H1 (cell line): Measurements from ENCODE around the gene OGDH. TPM values are rescaled to one million over a fixed set of nuclear protein-coding genes. Genes with fewer than 3 reads are reported as not detected.

Experiments used
- CTCF ChIA-PET: fragments of 300-600 bp; sonication (Branson Sonifier 250); formaldehyde crosslinking; loops from one replicate; lab custom pipeline; 2021; ENCODE audit not compliant: partially characterized antibody; lab: Charles Lee
- POLR2A ChIA-PET: fragments of 300-600 bp; sonication (Branson Sonifier 250); formaldehyde crosslinking; loops from one replicate; lab custom pipeline; 2021; ENCODE audit warnings: inconsistent platforms; ENCODE audit not compliant: partially characterized antibody; lab: Charles Lee
- DNase-seq, 2 experiments: peaks; one replicate each; pipeline versions ENCODE4 v3.0.0 to v3.0.0-alpha.2; 2010 to 2022; ENCODE audit warnings: low spot score in 2 of 2, low read depth in 1 of 2, mixed read lengths in 1 of 2
- FAIRE-seq: peaks from 2 replicates; lab custom pipeline; 2011; peaks lifted over from hg19 to GRCh38; lab: Jason Lieb, UNC
- H2AFZ ChIP-seq: 2 replicates; pipeline ENCODE4 v1.8.1; 2012; ENCODE audit warnings: low read length, inconsistent platforms
- H2AK5ac ChIP-seq: 2 replicates; pipeline ENCODE4 v1.6.1; 2013; ENCODE audit warnings: low read depth, low read length
- H2BK120ac ChIP-seq: replicated peaks from 2 replicates; pipeline ENCODE3; 2013; ENCODE audit warnings: low read depth, low read length, inconsistent platforms
- H2BK12ac ChIP-seq: 2 replicates; pipeline ENCODE4 v1.6.1; 2013; ENCODE audit warnings: low read depth, low read length
- H2BK15ac ChIP-seq: 2 replicates; pipeline ENCODE4 v1.6.1; 2013; ENCODE audit warnings: low read length
- H2BK20ac ChIP-seq: 2 replicates; pipeline ENCODE4 v1.6.1; 2013; ENCODE audit warnings: low read length
- H2BK5ac ChIP-seq: 2 replicates; pipeline ENCODE4 v1.6.1; 2013; ENCODE audit warnings: low read depth, low read length
- H3K14ac ChIP-seq: 2 replicates; pipeline ENCODE4 v1.6.1; 2013; ENCODE audit warnings: inconsistent platforms; ENCODE audit not compliant: insufficient read length
- H3K18ac ChIP-seq: 2 replicates; pipeline ENCODE4 v1.6.1; 2013; ENCODE audit warnings: low read length; ENCODE audit errors: extremely low read depth
- H3K23ac ChIP-seq: 2 replicates; pipeline ENCODE4 v1.6.1; 2013; ENCODE audit warnings: inconsistent platforms; ENCODE audit not compliant: insufficient read length
- H3K23me2 ChIP-seq: 2 replicates; pipeline ENCODE4 v1.6.1; 2013; ENCODE audit warnings: low read depth, low read length
- H3K27ac ChIP-seq: 2 replicates; pipeline ENCODE4 v1.6.1; 2011; ENCODE audit warnings: low read depth, low read length, inconsistent platforms
- H3K27me3 ChIP-seq, 4 experiments: replicated peaks in 1 of 4; 1 replicate in 1 of 4; 2 replicates in 3 of 4; pipeline versions ENCODE4 v1.6.1 to v1.8.1; 2011 to 2013; ENCODE audit warnings: low read length in 3 of 4, mild to moderate bottlenecking in 3 of 4, inconsistent platforms in 2 of 4, mixed read lengths in 2 of 4, moderate library complexity in 1 of 4; ENCODE audit not compliant: control insufficient read depth in 3 of 4, insufficient read depth in 3 of 4; ENCODE audit errors: extremely low read depth in 1 of 4
- H3K36me3 ChIP-seq, 4 experiments: 2 replicates each; pipeline versions ENCODE4 v1.6.1 to v1.8.1; 2011 to 2013; ENCODE audit warnings: mild to moderate bottlenecking in 4 of 4, low read length in 3 of 4, moderate library complexity in 2 of 4, control low read depth in 1 of 4, inconsistent platforms in 1 of 4; ENCODE audit not compliant: insufficient read depth in 4 of 4, control insufficient read depth in 2 of 4
- H3K4ac ChIP-seq: replicated peaks from 2 replicates; pipeline ENCODE3; 2013; ENCODE audit warnings: low read length, low read depth, mixed read lengths, inconsistent platforms; ENCODE audit not compliant: insufficient read length
- H3K4me1 ChIP-seq, 4 experiments: replicated peaks in 1 of 4; 1 replicate in 1 of 4; 2 replicates in 3 of 4; pipeline versions ENCODE4 v1.6.1 to v1.8.1; 2011 to 2013; ENCODE audit warnings: low read length in 3 of 4, inconsistent platforms in 2 of 4, mixed read lengths in 1 of 4; ENCODE audit not compliant: insufficient read depth in 4 of 4, control insufficient read depth in 3 of 4
- H3K4me2 ChIP-seq, 2 experiments: 2 replicates each; pipeline versions ENCODE4 v1.6.1 to v1.8.1; 2011 to 2013; ENCODE audit warnings: low read depth in 2 of 2, low read length in 2 of 2, control low read depth in 1 of 2, inconsistent platforms in 1 of 2, mild to moderate bottlenecking in 1 of 2; ENCODE audit not compliant: insufficient read depth in 1 of 2
- H3K4me3 ChIP-seq, 4 experiments: fragments of 200-600, 300-600 bp in 1 of 4; sonication (generic), shearing (Covaris generic), sonication (Bioruptor Twin) in 1 of 4; 2 replicates each; pipeline versions ENCODE4 v1.5.1 to v1.8.1; 2011 to 2016; ENCODE audit warnings: low read length in 4 of 4, low read depth in 3 of 4, control low read depth in 2 of 4, inconsistent platforms in 2 of 4, mild to moderate bottlenecking in 2 of 4, mixed read lengths in 1 of 4, moderate library complexity in 1 of 4; ENCODE audit not compliant: insufficient read depth in 2 of 4; ENCODE audit errors: extremely low read depth in 1 of 4
- H3K56ac ChIP-seq: replicated peaks from 2 replicates; pipeline ENCODE3; 2013; ENCODE audit warnings: low read depth, mild to moderate bottlenecking, mixed read lengths, low read length, inconsistent platforms; ENCODE audit not compliant: insufficient read length
- H3K79me1 ChIP-seq: 2 replicates; pipeline ENCODE4 v1.6.1; 2013; ENCODE audit warnings: low read depth, low read length, control low read depth
- H3K79me2 ChIP-seq, 2 experiments: 2 replicates each; pipeline versions ENCODE4 v1.6.1 to v1.8.1; 2012 to 2013; ENCODE audit warnings: low read length in 2 of 2, mild to moderate bottlenecking in 2 of 2, inconsistent platforms in 1 of 2; ENCODE audit not compliant: insufficient read depth in 2 of 2, control insufficient read depth in 1 of 2
- H3K9ac ChIP-seq, 4 experiments: replicated peaks in 1 of 4; 1 replicate in 1 of 4; 2 replicates in 3 of 4; pipeline versions ENCODE4 v1.6.1 to v1.8.1; 2011 to 2013; ENCODE audit warnings: low read depth in 3 of 4, low read length in 3 of 4, control low read depth in 2 of 4, mild to moderate bottlenecking in 2 of 4, moderate library complexity in 2 of 4, inconsistent platforms in 1 of 4; ENCODE audit errors: extremely low read depth in 1 of 4
- H3K9me3 ChIP-seq, 2 experiments: 2 replicates each; pipeline versions ENCODE4 v1.6.1 to v1.8.1; 2012 to 2013; ENCODE audit warnings: mild to moderate bottlenecking in 2 of 2, moderate library complexity in 2 of 2, control low read depth in 1 of 2, inconsistent platforms in 1 of 2, low read depth in 1 of 2, low read length in 1 of 2, mixed read lengths in 1 of 2; ENCODE audit not compliant: insufficient read depth in 2 of 2
- H4K20me1 ChIP-seq, 2 experiments: replicated peaks in 1 of 2; 2 replicates each; pipeline versions ENCODE3 to v1.8.1; 2011 to 2013; ENCODE audit warnings: inconsistent platforms in 2 of 2, low read length in 2 of 2, mild to moderate bottlenecking in 1 of 2; ENCODE audit not compliant: insufficient read depth in 2 of 2, control insufficient read depth in 1 of 2
- H4K5ac ChIP-seq: 2 replicates; pipeline ENCODE4 v1.6.1; 2013; ENCODE audit warnings: low read length, low read depth, mixed read lengths, inconsistent platforms; ENCODE audit not compliant: insufficient read length
- H4K8ac ChIP-seq: 2 replicates; pipeline ENCODE4 v1.8.0; 2013; ENCODE audit warnings: mild to moderate bottlenecking, moderate library complexity, low read length, inconsistent platforms; ENCODE audit not compliant: insufficient read depth; ENCODE audit errors: extremely low read depth
- H4K91ac ChIP-seq: replicated peaks from 2 replicates; pipeline ENCODE3; 2013; ENCODE audit warnings: low read length, mixed read lengths, inconsistent platforms; ENCODE audit not compliant: insufficient read length
- HDAC6 ChIP-seq: IDR thresholded peaks from one replicate; pipeline ENCODE4 v1.7.1; 2012; ENCODE audit warnings: low read depth, mild to moderate bottlenecking, inconsistent platforms, low read length, moderate library complexity
- NRF1 ChIP-seq: IDR thresholded peaks from 2 replicates; pipeline ENCODE4 v1.6.1; 2011; ENCODE audit warnings: mild to moderate bottlenecking, low read depth, low read length, improper control_type of control experiment
- SIRT6 ChIP-seq: IDR thresholded peaks from one replicate; pipeline ENCODE4 v1.7.1; 2012; ENCODE audit warnings: low read length, inconsistent platforms
- SP2 ChIP-seq: IDR thresholded peaks from 2 replicates; pipeline ENCODE4 v1.6.1; 2012; ENCODE audit warnings: mild to moderate bottlenecking, low read length, inconsistent platforms
- SRF ChIP-seq: IDR thresholded peaks from 2 replicates; pipeline ENCODE4 v1.6.1; 2011; ENCODE audit warnings: mild to moderate bottlenecking, low read depth, low read length, moderate library complexity
- WGBS, 2 experiments: shearing (Covaris generic) in 1 of 2; methylation state at CpG; one replicate each; pipeline versions ENCODE4 v1.1.6 to v1.1.7; 2013 to 2015; ENCODE audit warnings: low lambda C conversion rate in 2 of 2, mixed read lengths in 2 of 2, inconsistent platforms in 1 of 2, low coverage in 1 of 2, missing lambda C conversion rate in 1 of 2; ENCODE audit not compliant: insufficient replicate concordance in 2 of 2, insufficient coverage in 1 of 2, insufficient read length in 1 of 2; ENCODE audit errors: extremely low coverage in 1 of 2, missing lambda C conversion rate in 1 of 2; 5-methylcytosine and 5-hydroxymethylcytosine counted together
- polyA plus RNA-seq, 7 experiments: library from polyadenylated mRNA; depleted of rRNA in 3 of 7; stranded (reverse) in 5 of 7; unstranded in 2 of 7; fragments of >200 nt in 5 of 7; fragments of 200-250 nt in 2 of 7; gene quantifications; 1 replicate in 5 of 7; 2 replicates in 1 of 7; 4 replicates in 1 of 7; pipeline versions ENCODE4 v1.2.1 to v1.2.3, GENCODE V29; 2011 to 2013; ENCODE audit warnings: missing spikeins in 2 of 7, mixed read lengths in 2 of 7
- total RNA-seq: library from RNA; stranded (reverse); fragmentation: NEBNext Ultra II Directional; extraction: Animal tissue kit (Norgen Biotek cat#: 25700); gene quantifications from 2 replicates; pipeline ENCODE4 v1.2.1, GENCODE V29; 2021

The OGDH gene
- total and polyA plus RNA-seq, 2 of the 8 experiments (the other 6 are each of a cell fraction or from before 2014, with no cell fraction given) = 71.6 to 91.6 TPM

- DNase-seq (no peak), FAIRE-seq (no peak)
- H2BK20ac ChIP-seq = no peak overlapping the region
- H3K4ac ChIP-seq = no peak overlapping the region
- H3K23ac ChIP-seq = no peak overlapping the region
- H3K9me3 ChIP-seq = no peaks in the 10 kb centered on the region
- CTCF ChIA-PET = interaction anchor here (0.6 kb wide), 1 partner anchor 122 kb away, joined by 4 read pairs; no protein-coding TSS in a partner anchor
- H3K27me3 ChIP-seq = no peaks in the 10 kb centered on the region
- no peak overlapping the region for H4K8ac ChIP-seq
- H3K18ac ChIP-seq = no peak overlapping the region
- no peak overlapping the region for H2BK5ac ChIP-seq
- no peak overlapping the region for H2BK15ac ChIP-seq
- H2AFZ ChIP-seq = no peak overlapping the region
- H2BK12ac ChIP-seq = no peak overlapping the region
- no peak overlapping the region for H2BK120ac ChIP-seq
- H2AK5ac ChIP-seq = no peak overlapping the region
- H3K4me2 ChIP-seq = no peak overlapping the region
- no peak overlapping the region for H3K27ac ChIP-seq
- no peaks in the 10 kb centered on the region for H3K79me1 ChIP-seq
- no peaks in the 10 kb centered on the region for H3K79me2 ChIP-seq
- no peaks in the 10 kb centered on the region for H3K23me2 ChIP-seq
- POLR2A ChIA-PET = interaction anchor here (0.7 kb wide), 1 partner anchor 11 kb away, joined by 3 read pairs; no protein-coding TSS in a partner anchor
- no peak overlapping the region for H4K91ac ChIP-seq
- H3K36me3 ChIP-seq = peaks cover 2 to 28% (median 9%) of the 10 kb centered on the region in 4 experiments; a peak in 6 of 8 replicates
- no peak overlapping the region for H3K14ac ChIP-seq
- no peak overlapping the region for H3K4me3 ChIP-seq
- no peak overlapping the region for H3K9ac ChIP-seq
- 84% methylated on average over 5 of the region's 5 CpGs; no CpG with 5 or more reads in 1 of the 2 experiments for WGBS, 2 experiments
- no peak overlapping the region for H3K56ac ChIP-seq
- no peaks in the 10 kb centered on the region for H3K4me1 ChIP-seq
- H4K5ac ChIP-seq = no peak overlapping the region
- H4K20me1 ChIP-seq = peaks cover 0 to 2% of the 10 kb centered on the region in 2 experiments
- no peak for TF ChIP-seq SIRT6
- TF ChIP-seq NRF1 = no peak
- no peak for TF ChIP-seq HDAC6
- TF ChIP-seq SP2 = no peak
- TF ChIP-seq SRF = no peak
Observed at GRCh38 chr7:44650772-44651171, 44.3 kb downstream of the OGDH start.
